Left forelimb (tissue), 1 donor: ENCODE data around the gene AHCYL2.

Experiments used
- DNase-seq: peaks from one replicate; pipeline ENCODE4 v3.0.0-alpha.2; 2018; ENCODE audit warnings: low spot score

AHCYL2 gene

GRCh38 chr7:129224251-129225205 is at the start of gene AHCYL2:
AHCYL2 (plus strand) TSS chr7:129225030.
- peak; percentile 99 for DNase-seq

- no peak for DNase-seq
Observed at GRCh38 chr7:129176916-129177710, 47.7 kb upstream of the AHCYL2 start.

GRCh38 chr7:129184981-129185670 is 39.7 kb upstream of the AHCYL2 start:
- no peak for DNase-seq

- DNase-seq: no peak
Observed at GRCh38 chr7:129186749-129187260, 38.0 kb upstream of the AHCYL2 start.

- DNase-seq: no peak
Observed at GRCh38 chr7:129187681-129188371, 37.0 kb upstream of the AHCYL2 start.

GRCh38 chr7:129188372-129188891 is 36.4 kb upstream of the AHCYL2 start, which contains the start of gene SMO:
SMO (plus strand) TSS chr7:129188633; CDS start chr7:129189152, 519 bp downstream.
- DNase-seq: peak; percentile 92

- no peak for DNase-seq
Observed at GRCh38 chr7:129188892-129189660, 35.8 kb upstream of the AHCYL2 start.

- no peak for DNase-seq
Observed at GRCh38 chr7:129189661-129190310, 35.0 kb upstream of the AHCYL2 start.

- DNase-seq: no peak
Observed at GRCh38 chr7:129191272-129191671, 33.6 kb upstream of the AHCYL2 start.

GRCh38 chr7:129193892-129194291 is 30.9 kb upstream of the AHCYL2 start:
- no peak for DNase-seq

GRCh38 chr7:129197771-129198170 is 27.1 kb upstream of the AHCYL2 start:
- DNase-seq: no peak

GRCh38 chr7:129199406-129199805 is 25.4 kb upstream of the AHCYL2 start:
- DNase-seq: no peak

- DNase-seq: no peak
Observed at GRCh38 chr7:129202058-129202777, 22.6 kb upstream of the AHCYL2 start.

- no peak for DNase-seq
Observed at GRCh38 chr7:129203050-129203741, 21.6 kb upstream of the AHCYL2 start.

GRCh38 chr7:129205126-129205818 is 19.6 kb upstream of the AHCYL2 start:
- no peak for DNase-seq

GRCh38 chr7:129205987-129206785 is 18.6 kb upstream of the AHCYL2 start:
- DNase-seq: no peak

GRCh38 chr7:129208667-129209066 is 16.2 kb upstream of the AHCYL2 start:
- DNase-seq: no peak
